ENCODE results near the gene ENPP1.

- no peak for TF ChIP-seq EZH2 (IDR thresholded peaks at IDR 0.05)
- no peak for TF ChIP-seq POLR2AphosphoS5 (IDR thresholded peaks at IDR 0.05; ENCODE audit: borderline replicate concordance, low read depth, low read length)
These were observed 82.3 kb downstream of the ENPP1 start for GRCh38 chr6:131890091-131890490.
